ENCODE data around the gene PCED1B.

GRCh38 chr12:47228802-47229201, 149.4 kb downstream of the PCED1B start:
- TF ChIP-seq CTCF (conservative IDR thresholded peaks at IDR 0.05 in 1 of 2, IDR thresholded peaks at IDR 0.05 in 1 of 2; ENCODE audit: extremely low read depth in 1 of 2, insufficient read depth in 1 of 2, low read depth in 1 of 2, low read length in 2 of 2) = no peak
- TF ChIP-seq EZH2 (IDR thresholded peaks at IDR 0.05; ENCODE audit: borderline replicate concordance, low read length) = no peak

All from mammary epithelial cell (primary cell).